GM18873 (cell line): Measurements from ENCODE around the gene TRIM72.
"Not testable (repeated sequence)": the region's sequence is repeated elsewhere in the genome, so short reads cannot be mapped to it uniquely, and the experiment has no call there.

Experiments used
- ATAC-seq: cut with Tn5 transposase; IDR thresholded peaks from one replicate; pipeline ENCODE4 v1.9.1; 2021; ENCODE audit warnings: mild to moderate bottlenecking, moderate library complexity, moderate number of reproducible peaks; ENCODE audit not compliant: unreplicated experiment, low FRiP score

Gene TRIM72

GRCh38 chr16:31214708-31215286, 878 bp downstream of the TRIM72 start:
- no peak for ATAC-seq

GRCh38 chr16:31215287-31216162, 1.6 kb downstream of the TRIM72 start:
- ATAC-seq = no peak

GRCh38 chr16:31216422-31217135, 2.7 kb downstream of the TRIM72 start, which contains the start of gene PYDC1:
Gene PYDC1 (minus strand): TSS chr16:31217135. CDS start chr16:31217028, 107 bp downstream.
- ATAC-seq = no peak

- no peak for ATAC-seq
Measured at GRCh38 chr16:31217136-31217530, 3.2 kb downstream of the TRIM72 start.

GRCh38 chr16:31219154-31219741, 5.3 kb downstream of the TRIM72 start:
- ATAC-seq = no peak

GRCh38 chr16:31221357-31222160, 7.6 kb downstream of the TRIM72 start:
- ATAC-seq = no peak

GRCh38 chr16:31223044-31223443, 9.1 kb downstream of the TRIM72 start:
- no peak for ATAC-seq

GRCh38 chr16:31224092-31224955, 10.4 kb downstream of the TRIM72 start:
- ATAC-seq = no peak

- ATAC-seq = no peak
Measured at GRCh38 chr16:31225193-31225592, 11.3 kb downstream of the TRIM72 start.

- no peak for ATAC-seq
Measured at GRCh38 chr16:31228206-31228605, 14.3 kb downstream of the TRIM72 start.

- no peak for ATAC-seq
Measured at GRCh38 chr16:31229501-31229900, 15.6 kb downstream of the TRIM72 start.

GRCh38 chr16:31238041-31238440, 24.1 kb downstream of the TRIM72 start:
- ATAC-seq = no peak

GRCh38 chr16:31242206-31242605, 28.3 kb downstream of the TRIM72 start:
- no peak for ATAC-seq

GRCh38 chr16:31243734-31244670, 30.1 kb downstream of the TRIM72 start:
- ATAC-seq = no peak

- ATAC-seq = not testable (repeated sequence)
Measured at GRCh38 chr16:31245598-31245997, 31.7 kb downstream of the TRIM72 start.

GRCh38 chr16:31246296-31246695, 32.4 kb downstream of the TRIM72 start:
- ATAC-seq = no peak

GRCh38 chr16:31248344-31248743, 34.4 kb downstream of the TRIM72 start:
- no peak for ATAC-seq

- ATAC-seq = no peak
Measured at GRCh38 chr16:31250782-31251384, 37.0 kb downstream of the TRIM72 start.
